AG04450 (cell line): Measurements from ENCODE around the gene ARFGAP1. TPM values are rescaled to one million over a fixed set of nuclear protein-coding genes. Genes with fewer than 3 reads are reported as not detected.

ENCODE experiments used
- CTCF ChIA-PET: fragments of 300-600, 350-600 bp; formaldehyde crosslinking; extraction: SDS; loops from one replicate; lab custom pipeline; 2022; ENCODE audit warnings: antibody characterized with exemption, inconsistent platforms; lab: Charles Lee
- POLR2A ChIA-PET: fragments of 350-600 bp; formaldehyde crosslinking; extraction: SDS; loops from one replicate; lab custom pipeline; 2021; ENCODE audit warnings: antibody characterized with exemption, inconsistent platforms; lab: Yijun Ruan, JAX
- DNase-seq: peaks from one replicate; pipeline ENCODE4 v3.0.0-alpha.2; 2011; ENCODE audit warnings: low read depth, low spot score
- H3K27ac ChIP-seq: one replicate; pipeline ENCODE4 v1.5.1; 2012; ENCODE audit warnings: low read depth, low read length, control low read depth
- H3K27me3 ChIP-seq: one replicate; pipeline ENCODE4 v1.6.0; 2012; ENCODE audit warnings: low read length; ENCODE audit not compliant: control insufficient read depth, insufficient read depth
- H3K4me3 ChIP-seq: 2 replicates; pipeline ENCODE4 v1.5.1; 2011; ENCODE audit warnings: mild to moderate bottlenecking, low read depth, low read length, control low read depth
- H3K9me3 ChIP-seq: 2 replicates; pipeline ENCODE4 v1.5.1; 2012; ENCODE audit warnings: low read length; ENCODE audit not compliant: control insufficient read depth, insufficient read depth
- polyA plus RNA-seq: library from polyadenylated mRNA; depleted of rRNA; stranded (reverse); fragments of >200 nt; gene quantifications from 2 replicates; pipeline ENCODE4 v1.2.3, GENCODE V29; 2011
- TF ChIP-seq, protein P1 (sequence below): IDR thresholded peaks from 2 replicates; pipeline ENCODE4 v1.5.1; 2011; ENCODE audit warnings: low read depth, low read length, control low read depth, inconsistent platforms

Gene ARFGAP1
- polyA plus RNA-seq, 1 experiment = 52.6 TPM

DNA sequence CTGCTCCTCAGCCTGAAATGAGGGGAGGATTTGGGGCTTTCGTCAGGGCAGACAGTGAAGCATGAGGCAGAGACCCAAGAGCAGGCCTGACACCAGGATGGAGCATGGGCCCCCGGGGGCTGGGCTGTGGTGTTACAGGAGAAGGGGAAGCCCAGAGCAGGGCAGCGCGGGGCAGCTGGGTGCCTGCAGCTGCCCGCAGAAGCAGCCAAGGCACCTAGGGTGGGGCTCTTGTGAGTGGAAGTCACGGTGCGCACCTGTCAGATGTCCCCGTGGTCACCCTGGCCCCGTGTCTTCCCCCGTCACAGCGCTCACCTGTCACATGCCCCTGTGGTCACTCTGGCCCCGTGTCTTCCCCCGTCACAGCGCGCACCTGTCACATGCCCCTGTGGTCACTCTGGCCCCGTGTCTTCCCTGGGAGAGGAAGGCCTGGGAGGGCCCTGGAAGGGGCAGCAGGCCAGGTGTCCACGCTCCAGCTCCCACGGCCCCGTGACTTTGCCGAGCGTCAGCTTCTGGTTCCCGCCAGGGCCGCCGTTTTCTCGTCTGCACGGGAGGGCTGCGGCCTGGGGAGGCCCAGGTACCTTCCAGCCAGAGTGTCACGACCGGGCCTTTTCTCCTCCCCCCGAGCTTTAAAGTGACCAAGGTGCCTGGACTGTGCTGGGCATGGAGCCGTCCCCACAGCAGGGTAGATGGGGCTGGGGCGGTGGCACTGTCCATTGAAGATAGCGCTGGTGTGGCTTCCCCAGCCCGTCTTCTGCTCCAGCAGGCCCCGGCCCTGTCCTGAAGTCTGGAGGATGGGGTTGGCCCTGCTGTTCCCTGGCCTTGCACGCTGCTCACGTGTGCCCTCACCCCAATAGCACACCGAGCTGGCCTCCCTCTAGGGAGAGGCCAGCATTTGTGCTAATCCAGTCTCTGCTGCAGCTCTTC lies 9.4 kb downstream of the ARFGAP1 start:
- no peak overlapping the region for H3K4me3 ChIP-seq
- no peaks in the 10 kb centered on the region for H3K27me3 ChIP-seq
- TF ChIP-seq, protein P1, sequence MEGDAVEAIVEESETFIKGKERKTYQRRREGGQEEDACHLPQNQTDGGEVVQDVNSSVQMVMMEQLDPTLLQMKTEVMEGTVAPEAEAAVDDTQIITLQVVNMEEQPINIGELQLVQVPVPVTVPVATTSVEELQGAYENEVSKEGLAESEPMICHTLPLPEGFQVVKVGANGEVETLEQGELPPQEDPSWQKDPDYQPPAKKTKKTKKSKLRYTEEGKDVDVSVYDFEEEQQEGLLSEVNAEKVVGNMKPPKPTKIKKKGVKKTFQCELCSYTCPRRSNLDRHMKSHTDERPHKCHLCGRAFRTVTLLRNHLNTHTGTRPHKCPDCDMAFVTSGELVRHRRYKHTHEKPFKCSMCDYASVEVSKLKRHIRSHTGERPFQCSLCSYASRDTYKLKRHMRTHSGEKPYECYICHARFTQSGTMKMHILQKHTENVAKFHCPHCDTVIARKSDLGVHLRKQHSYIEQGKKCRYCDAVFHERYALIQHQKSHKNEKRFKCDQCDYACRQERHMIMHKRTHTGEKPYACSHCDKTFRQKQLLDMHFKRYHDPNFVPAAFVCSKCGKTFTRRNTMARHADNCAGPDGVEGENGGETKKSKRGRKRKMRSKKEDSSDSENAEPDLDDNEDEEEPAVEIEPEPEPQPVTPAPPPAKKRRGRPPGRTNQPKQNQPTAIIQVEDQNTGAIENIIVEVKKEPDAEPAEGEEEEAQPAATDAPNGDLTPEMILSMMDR = no peak
- no peak overlapping the region for H3K27ac ChIP-seq
- ChIA-PET CTCF (interaction anchor here (1.6 to 2.5 kb wide), 3 partner anchors 9 to 59 kb away, joined by 5 to 22 read pairs (median 7); no protein-coding TSS in a partner anchor), POLR2A (interaction anchor here (0.6 kb wide), 1 partner anchor 15 kb away, joined by 3 read pairs; no protein-coding TSS in a partner anchor)
- no peaks in the 10 kb centered on the region for H3K9me3 ChIP-seq
- no peak for DNase-seq

DNA sequence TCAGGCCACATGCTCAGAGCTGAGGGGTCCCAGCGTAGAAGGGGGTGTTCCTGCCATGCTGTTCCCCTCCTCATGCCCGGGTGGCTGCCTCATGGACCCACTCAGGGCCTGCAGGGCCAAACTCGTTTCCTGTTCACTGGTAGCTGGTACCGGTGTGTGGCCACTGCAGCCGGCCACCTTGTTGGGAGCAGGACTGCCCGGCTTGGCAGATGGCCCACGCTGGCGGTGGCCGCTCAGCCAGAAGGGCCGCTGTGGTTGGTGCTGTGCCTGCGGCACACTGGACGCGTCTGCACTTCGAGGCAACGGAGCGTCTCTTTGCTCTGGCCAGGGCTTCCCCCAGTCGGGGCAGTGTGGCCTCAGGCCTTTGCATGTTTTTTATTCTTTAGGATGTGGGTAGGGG lies 10.3 kb downstream of the ARFGAP1 start:
- no peak for DNase-seq
- POLR2A ChIA-PET = no interaction called here
- Histone ChIP-seq H3K4me3 (no peak overlapping the region), H3K27ac (no peak overlapping the region), H3K9me3 (no peaks in the 10 kb centered on the region), H3K27me3 (no peaks in the 10 kb centered on the region)
- CTCF ChIA-PET = interaction anchor here (1.6 kb wide), 2 partner anchors 8 to 60 kb away, joined by 5 to 7 read pairs; no protein-coding TSS in a partner anchor
- TF ChIP-seq, protein P1 = no peak

DNA sequence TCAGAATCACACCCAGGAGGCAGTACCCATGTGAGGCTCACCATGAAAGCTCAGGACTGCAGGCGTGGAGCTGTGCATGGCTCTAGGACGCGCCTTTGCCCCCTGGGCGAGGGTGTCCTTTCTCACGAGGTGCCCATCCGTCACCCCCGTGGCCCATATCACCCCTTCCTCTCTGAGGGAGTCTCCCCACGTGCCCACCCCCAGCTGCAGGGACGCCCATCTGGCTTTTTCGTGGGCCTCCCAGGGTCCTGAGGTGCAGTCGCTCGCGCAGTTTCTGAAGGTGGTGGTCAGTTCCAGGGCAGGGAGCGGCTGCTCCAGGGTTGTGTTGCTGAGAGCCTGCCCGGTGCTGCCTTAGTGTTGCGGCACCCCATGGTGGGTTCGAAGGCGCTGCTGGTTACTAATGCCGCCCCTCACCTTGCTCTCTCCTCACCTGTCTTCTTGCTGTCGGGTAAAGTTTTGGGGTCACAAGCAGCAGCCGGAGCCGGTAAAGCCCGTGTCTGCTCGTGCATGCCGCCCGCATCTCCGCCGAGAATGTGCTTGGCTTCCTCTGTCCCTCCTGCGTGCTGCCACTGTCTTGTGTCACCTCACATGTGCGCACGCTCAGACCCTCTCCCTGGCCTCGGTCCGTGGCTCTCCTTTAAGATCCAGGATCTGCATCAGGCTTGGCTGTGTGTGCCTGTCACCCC lies 10.9 kb downstream of the ARFGAP1 start:
- ChIA-PET POLR2A (interaction anchor here (1.7 kb wide), 1 partner anchor 11 kb away, joined by 5 read pairs; the partner anchor contains the start of gene ARFGAP1), CTCF (interaction anchor here (1.6 kb wide), 2 partner anchors 7 to 60 kb away, joined by 5 to 7 read pairs; no protein-coding TSS in a partner anchor)
- Histone ChIP-seq H3K4me3 (no peak overlapping the region), H3K9me3 (no peaks in the 10 kb centered on the region), H3K27me3 (no peaks in the 10 kb centered on the region), H3K27ac (no peak overlapping the region)
- TF ChIP-seq, protein P1 = no peak
- DNase-seq = no peak

DNA sequence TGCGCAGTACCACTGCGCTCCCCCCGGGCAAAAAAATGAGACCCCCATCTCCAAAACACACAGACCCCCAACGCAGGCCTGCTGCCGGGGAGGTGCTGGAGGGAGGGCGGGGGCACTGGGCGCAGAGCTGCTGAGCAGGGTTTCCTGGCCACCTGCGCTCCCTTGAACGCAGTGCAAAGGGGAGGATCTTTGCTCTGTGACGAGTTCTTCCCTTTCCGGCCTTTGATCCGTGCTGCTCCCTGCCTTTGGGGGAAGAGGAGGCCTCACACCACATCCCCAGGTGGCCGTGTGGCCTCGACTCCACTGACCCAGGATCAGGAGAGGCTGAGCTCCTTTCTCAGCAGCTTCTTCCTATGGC lies 11.4 kb downstream of the ARFGAP1 start:
- DNase-seq = no peak
- Histone ChIP-seq H3K9me3 (no peaks in the 10 kb centered on the region), H3K27me3 (no peaks in the 10 kb centered on the region), H3K27ac (no peak overlapping the region), H3K4me3 (no peak overlapping the region)
- TF ChIP-seq, protein P1 = no peak
- POLR2A ChIA-PET = interaction anchor here (1.7 kb wide), 1 partner anchor 11 kb away, joined by 5 read pairs; the partner anchor contains the start of gene ARFGAP1
- CTCF ChIA-PET = no interaction called here
